DND-41 (cell line): Measurements from ENCODE around the gene GRM5.

Source experiments
- ATAC-seq: fragments of 200-7000 bp; cut with Tn5 transposase; 3 replicates; pipeline ENCODE4 v1.9.1; 2021; ENCODE audit warnings: low read depth; ENCODE audit not compliant: insufficient read depth
- DNase-seq: peaks from one replicate; pipeline ENCODE4 v3.0.0-alpha.2; 2020
- H2AFZ ChIP-seq: 2 replicates; pipeline ENCODE4 v1.6.0; 2012; ENCODE audit warnings: low read depth, low read length
- H3K27ac ChIP-seq: 2 replicates; pipeline ENCODE4 v1.5.1; 2012; ENCODE audit warnings: low read length, inconsistent platforms
- H3K27me3 ChIP-seq: fragments of 200-600 bp; sonication (generic); 2 replicates; pipeline ENCODE4 v1.6.0; 2012; ENCODE audit warnings: low read length, mild to moderate bottlenecking, inconsistent platforms; ENCODE audit not compliant: insufficient read depth, poor library complexity
- H3K36me3 ChIP-seq: 2 replicates; pipeline ENCODE4 v1.5.1; 2012; ENCODE audit warnings: low read length, inconsistent platforms; ENCODE audit not compliant: insufficient read depth
- H3K4me1 ChIP-seq: 2 replicates; pipeline ENCODE4 v1.5.1; 2012; ENCODE audit warnings: mild to moderate bottlenecking, low read length; ENCODE audit not compliant: insufficient read depth
- H3K4me2 ChIP-seq: 2 replicates; pipeline ENCODE4 v1.6.0; 2012; ENCODE audit warnings: mild to moderate bottlenecking, moderate library complexity, low read length, inconsistent platforms; ENCODE audit not compliant: insufficient read depth
- H3K4me3 ChIP-seq, 2 experiments: fragments of 200-600 bp in 1 of 2; shearing (Covaris generic) in 1 of 2; 2 replicates each; pipeline ENCODE4 v1.5.1; 2012 to 2016; ENCODE audit warnings: inconsistent platforms in 2 of 2, low read length in 2 of 2, mild to moderate bottlenecking in 2 of 2, low read depth in 1 of 2, moderate library complexity in 1 of 2
- H3K79me2 ChIP-seq: 2 replicates; pipeline ENCODE4 v1.6.0; 2012; ENCODE audit warnings: low read length, inconsistent platforms; ENCODE audit not compliant: insufficient read depth
- H3K9ac ChIP-seq: 2 replicates; pipeline ENCODE4 v1.6.0; 2012; ENCODE audit warnings: low read depth, mild to moderate bottlenecking, inconsistent platforms, low read length, moderate library complexity
- H3K9me3 ChIP-seq: 2 replicates; pipeline ENCODE4 v1.5.1; 2012; ENCODE audit warnings: low read length, moderate library complexity, mild to moderate bottlenecking, inconsistent platforms; ENCODE audit not compliant: insufficient read depth, severe bottlenecking
- H4K20me1 ChIP-seq: 2 replicates; pipeline ENCODE4 v1.6.0; 2012; ENCODE audit warnings: low read length; ENCODE audit not compliant: insufficient read depth
- EZH2 ChIP-seq: IDR thresholded peaks from 3 replicates; pipeline ENCODE4 v1.6.1; 2012; ENCODE audit warnings: borderline replicate concordance, low read depth, mild to moderate bottlenecking, moderate library complexity, low read length, inconsistent platforms; ENCODE audit not compliant: severe bottlenecking
- TF ChIP-seq, protein P1 (sequence below): IDR thresholded peaks from 2 replicates; pipeline ENCODE4 v1.5.1; 2012; ENCODE audit warnings: borderline replicate concordance, low read length, moderate library complexity, mild to moderate bottlenecking; ENCODE audit not compliant: poor library complexity, severe bottlenecking; ENCODE audit errors: extremely low read depth

The GRM5 gene

DNA sequence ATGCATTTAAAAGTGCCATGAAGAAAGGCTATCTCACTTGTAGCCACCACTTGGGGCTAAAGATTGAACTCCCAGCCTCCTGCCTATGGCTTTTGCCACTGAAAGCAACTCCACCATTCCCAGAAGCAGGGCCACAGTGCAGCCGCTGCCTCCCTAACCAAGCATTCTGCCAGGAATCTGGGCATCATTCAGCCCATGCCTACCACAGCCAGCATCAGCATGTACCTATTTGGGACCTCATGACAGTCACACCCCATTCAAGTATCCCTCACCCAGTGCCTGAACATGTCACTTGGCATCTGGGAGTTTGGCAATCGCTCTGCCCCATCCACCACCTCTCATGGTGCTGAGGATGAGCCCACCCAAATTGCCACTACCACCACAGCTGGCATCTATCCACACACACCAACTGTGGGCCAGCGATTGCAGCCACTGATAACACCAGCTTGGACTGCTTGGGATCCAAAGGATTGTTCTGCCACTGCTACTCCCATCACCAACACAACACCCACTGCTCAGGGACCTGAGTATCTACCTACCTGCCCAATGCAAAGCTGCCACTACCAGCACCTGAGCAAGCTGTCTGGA is 234.4 kb downstream of the GRM5 start:
- no peaks in the 10 kb centered on the region for H4K20me1 ChIP-seq
- H3K4me2 ChIP-seq = no peak overlapping the region
- no peak overlapping the region for H2AFZ ChIP-seq
- no peak overlapping the region for H3K9ac ChIP-seq
- DNase-seq = no peak
- H3K27me3 ChIP-seq = no peaks in the 10 kb centered on the region
- no peaks in the 10 kb centered on the region for H3K9me3 ChIP-seq
- ATAC-seq = no peak
- no peaks in the 10 kb centered on the region for H3K79me2 ChIP-seq
- no peak overlapping the region for H3K4me3 ChIP-seq
- TF ChIP-seq EZH2 = no peak
- TF ChIP-seq, protein P1, sequence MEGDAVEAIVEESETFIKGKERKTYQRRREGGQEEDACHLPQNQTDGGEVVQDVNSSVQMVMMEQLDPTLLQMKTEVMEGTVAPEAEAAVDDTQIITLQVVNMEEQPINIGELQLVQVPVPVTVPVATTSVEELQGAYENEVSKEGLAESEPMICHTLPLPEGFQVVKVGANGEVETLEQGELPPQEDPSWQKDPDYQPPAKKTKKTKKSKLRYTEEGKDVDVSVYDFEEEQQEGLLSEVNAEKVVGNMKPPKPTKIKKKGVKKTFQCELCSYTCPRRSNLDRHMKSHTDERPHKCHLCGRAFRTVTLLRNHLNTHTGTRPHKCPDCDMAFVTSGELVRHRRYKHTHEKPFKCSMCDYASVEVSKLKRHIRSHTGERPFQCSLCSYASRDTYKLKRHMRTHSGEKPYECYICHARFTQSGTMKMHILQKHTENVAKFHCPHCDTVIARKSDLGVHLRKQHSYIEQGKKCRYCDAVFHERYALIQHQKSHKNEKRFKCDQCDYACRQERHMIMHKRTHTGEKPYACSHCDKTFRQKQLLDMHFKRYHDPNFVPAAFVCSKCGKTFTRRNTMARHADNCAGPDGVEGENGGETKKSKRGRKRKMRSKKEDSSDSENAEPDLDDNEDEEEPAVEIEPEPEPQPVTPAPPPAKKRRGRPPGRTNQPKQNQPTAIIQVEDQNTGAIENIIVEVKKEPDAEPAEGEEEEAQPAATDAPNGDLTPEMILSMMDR = no peak
- H3K36me3 ChIP-seq = no peaks in the 10 kb centered on the region
- no peak overlapping the region for H3K27ac ChIP-seq
- no peaks in the 10 kb centered on the region for H3K4me1 ChIP-seq

DNA sequence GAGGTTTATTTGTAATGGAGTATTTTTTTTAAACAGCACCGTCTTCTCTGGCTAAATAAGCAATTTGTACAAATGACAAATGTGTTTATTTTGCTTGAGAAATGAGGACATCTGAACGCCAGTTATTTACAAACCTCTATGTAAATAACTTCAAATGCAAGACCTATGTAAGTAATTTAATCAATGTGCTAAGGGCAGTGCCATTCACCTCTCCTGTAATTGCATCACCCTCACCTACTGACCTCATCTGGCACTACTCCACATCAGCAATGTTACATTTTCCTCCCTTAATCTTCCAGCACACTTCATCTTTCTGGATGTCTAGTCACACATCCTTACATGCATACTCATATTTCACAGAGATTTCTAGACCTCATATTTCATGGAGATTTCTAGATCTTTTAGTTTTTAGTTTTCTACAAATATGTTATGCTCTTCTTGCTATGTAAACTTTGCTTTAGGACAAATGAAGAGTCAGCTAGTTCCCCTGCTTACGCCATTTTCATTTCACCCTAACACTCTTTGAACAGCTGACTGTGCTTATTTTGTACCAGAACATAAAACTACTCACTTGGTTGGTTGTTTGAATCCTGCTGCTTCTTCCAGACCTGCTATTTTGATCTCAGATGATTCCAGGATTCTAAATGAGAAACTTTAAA is 238.6 kb downstream of the GRM5 start:
- Histone ChIP-seq H4K20me1 (no peaks in the 10 kb centered on the region), H3K9ac (no peak overlapping the region), H3K4me3 (no peak overlapping the region), H3K4me2 (no peak overlapping the region), H3K4me1 (peaks cover 3% of the 10 kb centered on the region; the same call in 1 of the 2 replicates), H3K79me2 (no peaks in the 10 kb centered on the region), H3K9me3 (no peaks in the 10 kb centered on the region), H3K27me3 (no peaks in the 10 kb centered on the region), H3K27ac (no peak overlapping the region), H3K36me3 (no peaks in the 10 kb centered on the region), H2AFZ (no peak overlapping the region)
- ATAC-seq = no peak
- DNase-seq = no peak
- TF ChIP-seq, protein P1 = no peak
- no peak for TF ChIP-seq EZH2

DNA sequence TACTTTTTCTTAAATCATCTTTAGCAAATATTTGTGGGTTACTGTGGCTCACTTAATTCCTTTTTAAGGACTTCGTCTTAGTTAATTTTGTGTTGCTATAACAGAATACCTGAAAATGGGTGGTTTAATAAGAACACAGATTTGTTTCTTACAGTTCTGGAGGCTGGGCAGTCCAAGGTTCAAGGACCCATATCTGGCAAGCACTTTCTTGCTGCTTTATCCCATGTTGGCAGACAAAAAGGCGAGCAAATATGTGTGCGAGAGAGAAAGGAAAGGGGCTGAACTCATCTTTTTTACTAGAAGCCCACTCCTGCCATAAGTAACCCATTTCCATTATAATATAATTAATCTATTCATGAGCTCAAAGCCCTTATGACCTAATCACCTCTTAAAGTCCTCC is 246.2 kb downstream of the GRM5 start:
- DNase-seq = no peak
- ATAC-seq = no peak
- Histone ChIP-seq H3K27me3 (no peaks in the 10 kb centered on the region), H4K20me1 (no peaks in the 10 kb centered on the region), H3K9ac (no peak overlapping the region), H3K79me2 (no peaks in the 10 kb centered on the region), H3K4me1 (no peaks in the 10 kb centered on the region), H3K4me3 (no peak overlapping the region), H3K4me2 (no peak overlapping the region), H3K36me3 (no peaks in the 10 kb centered on the region), H3K27ac (no peak overlapping the region), H2AFZ (no peak overlapping the region), H3K9me3 (peaks cover 6% of the 10 kb centered on the region)
- TF ChIP-seq EZH2 = no peak
- TF ChIP-seq, protein P1 = no peak
